GM19043 (cell line): Measurements from ENCODE around the gene IGF1R.

ENCODE experiments used
- ATAC-seq: cut with Tn5 transposase; IDR thresholded peaks from one replicate; pipeline ENCODE4 v1.9.1; 2021; ENCODE audit warnings: low read depth; ENCODE audit not compliant: unreplicated experiment

Gene IGF1R

DNA sequence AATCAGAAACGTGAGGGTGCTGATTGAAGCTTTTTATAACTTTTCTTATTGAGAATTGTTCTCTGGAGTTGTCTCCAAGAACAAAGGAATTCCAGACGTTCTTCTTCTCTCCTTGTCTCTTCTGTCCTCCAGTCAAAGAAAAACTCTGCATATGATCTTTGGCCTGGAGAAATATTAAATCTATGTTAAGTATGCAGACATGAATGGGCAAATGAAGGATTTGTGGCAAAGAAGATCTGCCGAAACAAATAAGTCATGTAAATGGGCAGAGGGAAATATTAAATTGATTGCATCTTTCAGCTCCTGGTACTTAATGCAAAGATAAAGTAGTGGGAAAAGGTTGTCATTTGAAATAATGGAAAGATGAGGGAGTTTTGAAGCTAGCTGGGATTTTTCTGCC lies 74.9 kb downstream of the IGF1R start:
- no peak for ATAC-seq

DNA sequence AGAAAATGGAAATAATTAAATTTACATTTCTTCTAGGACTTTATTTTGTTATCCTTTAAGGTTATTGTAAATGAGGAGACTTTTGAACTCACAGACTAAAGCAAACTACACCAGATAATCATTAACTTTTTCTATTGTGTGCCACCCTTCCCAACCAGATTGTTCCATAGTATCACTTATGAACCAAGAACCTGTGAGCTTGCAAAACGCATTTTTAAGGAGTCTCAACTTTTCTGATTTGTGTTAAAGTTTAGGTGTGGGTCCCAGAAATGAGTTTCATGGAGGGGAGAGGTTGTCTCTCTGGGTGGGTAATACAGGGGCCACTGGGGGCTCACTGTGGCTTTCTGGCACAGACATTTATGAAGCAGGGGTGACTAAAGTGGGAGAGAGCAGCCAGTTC lies 75.7 kb downstream of the IGF1R start:
- ATAC-seq, result no peak

- ATAC-seq, result no peak
Measured at GRCh38 chr15:98724494-98724893, 76.2 kb downstream of the IGF1R start.

GRCh38 chr15:98725874-98726273 lies 77.5 kb downstream of the IGF1R start:
- ATAC-seq, result no peak

GRCh38 chr15:98727115-98728040 lies 79.0 kb downstream of the IGF1R start:
- no peak for ATAC-seq

GRCh38 chr15:98728082-98728810 lies 79.9 kb downstream of the IGF1R start:
- no peak for ATAC-seq

DNA sequence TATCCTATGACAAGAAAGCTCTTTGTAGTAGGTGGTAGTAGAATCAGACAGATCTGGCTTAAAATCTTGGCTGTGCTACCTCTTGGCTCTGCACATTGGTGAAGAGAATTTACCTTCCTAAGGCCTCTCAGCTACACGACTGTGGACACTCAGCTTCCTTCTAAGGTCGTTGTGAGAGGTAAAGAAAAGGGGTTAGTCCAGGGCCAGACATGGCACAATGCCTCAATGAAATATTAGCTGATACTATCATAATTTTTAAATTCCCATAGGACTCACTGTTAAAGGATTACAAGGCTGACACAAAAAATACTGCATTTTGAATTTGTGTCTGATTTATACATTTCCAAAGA lies 80.4 kb downstream of the IGF1R start:
- ATAC-seq, result no peak

DNA sequence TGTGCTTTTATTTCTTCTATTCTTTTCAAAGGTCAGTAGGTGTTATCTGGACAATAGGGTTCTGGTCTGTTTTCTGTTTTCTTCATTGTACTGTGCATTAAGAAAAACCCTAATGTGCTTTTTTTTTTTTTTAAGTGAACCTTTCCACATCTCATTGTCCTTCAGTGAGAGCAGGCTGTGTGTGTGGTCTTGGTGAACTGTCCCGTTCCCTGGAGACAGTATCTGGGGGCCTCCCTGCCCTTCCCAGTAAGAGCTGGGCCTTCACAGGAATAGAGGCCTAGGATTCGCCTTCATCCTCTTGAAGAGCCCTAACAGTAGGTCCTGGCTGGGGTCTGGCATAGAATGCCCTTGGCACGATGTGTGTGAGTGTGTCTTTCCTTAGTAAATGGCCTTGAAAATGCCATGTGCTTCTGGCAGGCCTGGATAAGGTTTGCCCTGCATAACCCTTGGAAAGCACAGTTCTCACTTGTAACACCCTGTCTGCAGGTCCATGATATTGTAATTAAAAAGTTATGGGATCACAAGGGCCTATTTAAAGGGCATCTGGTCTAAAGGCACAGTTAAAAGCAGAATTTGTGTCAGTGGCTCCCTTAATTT lies 81.2 kb downstream of the IGF1R start:
- no peak for ATAC-seq

DNA sequence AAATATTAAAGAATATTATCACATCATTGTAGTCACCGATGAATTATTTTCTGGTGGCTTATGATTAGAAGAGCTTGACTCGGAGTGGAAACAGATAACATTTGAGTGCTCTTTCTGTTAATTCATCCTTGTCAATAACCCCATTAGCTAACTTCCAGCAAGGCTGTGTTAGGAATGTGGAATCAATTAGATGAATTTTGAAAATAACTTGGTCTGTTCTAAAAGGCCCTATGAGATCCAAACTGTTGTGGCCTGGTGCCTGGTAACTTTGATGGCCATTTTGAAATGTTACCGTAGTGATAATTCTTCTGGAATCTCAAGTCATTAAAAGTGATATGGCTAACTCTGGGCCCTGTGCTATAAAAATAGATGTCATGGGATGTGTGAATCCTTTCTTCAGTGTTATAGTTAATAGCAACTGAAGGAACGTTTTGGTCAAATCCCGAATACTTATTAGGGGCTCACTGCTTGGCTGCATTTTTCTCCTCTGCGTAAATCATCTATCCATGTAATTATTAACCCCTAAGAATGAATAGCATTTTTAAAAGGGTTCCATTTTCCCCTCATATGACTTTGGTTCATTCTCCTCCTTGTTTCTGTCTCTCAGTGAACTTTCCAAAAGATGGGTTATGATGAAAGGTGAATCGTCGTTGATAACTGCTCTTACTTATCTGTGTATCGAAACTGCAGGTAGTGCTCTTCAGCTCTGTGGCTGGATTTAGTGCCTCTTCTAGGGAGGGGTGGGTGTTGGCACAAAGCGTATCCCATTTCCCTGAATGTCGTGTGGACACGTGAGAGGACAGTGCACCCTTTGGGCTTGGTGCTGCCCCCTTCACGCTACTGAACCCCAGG lies 82.7 kb downstream of the IGF1R start:
- no peak for ATAC-seq

GRCh38 chr15:98731712-98732450 lies 83.5 kb downstream of the IGF1R start:
- no peak for ATAC-seq

GRCh38 chr15:98733098-98733497 lies 84.8 kb downstream of the IGF1R start:
- no peak for ATAC-seq

DNA sequence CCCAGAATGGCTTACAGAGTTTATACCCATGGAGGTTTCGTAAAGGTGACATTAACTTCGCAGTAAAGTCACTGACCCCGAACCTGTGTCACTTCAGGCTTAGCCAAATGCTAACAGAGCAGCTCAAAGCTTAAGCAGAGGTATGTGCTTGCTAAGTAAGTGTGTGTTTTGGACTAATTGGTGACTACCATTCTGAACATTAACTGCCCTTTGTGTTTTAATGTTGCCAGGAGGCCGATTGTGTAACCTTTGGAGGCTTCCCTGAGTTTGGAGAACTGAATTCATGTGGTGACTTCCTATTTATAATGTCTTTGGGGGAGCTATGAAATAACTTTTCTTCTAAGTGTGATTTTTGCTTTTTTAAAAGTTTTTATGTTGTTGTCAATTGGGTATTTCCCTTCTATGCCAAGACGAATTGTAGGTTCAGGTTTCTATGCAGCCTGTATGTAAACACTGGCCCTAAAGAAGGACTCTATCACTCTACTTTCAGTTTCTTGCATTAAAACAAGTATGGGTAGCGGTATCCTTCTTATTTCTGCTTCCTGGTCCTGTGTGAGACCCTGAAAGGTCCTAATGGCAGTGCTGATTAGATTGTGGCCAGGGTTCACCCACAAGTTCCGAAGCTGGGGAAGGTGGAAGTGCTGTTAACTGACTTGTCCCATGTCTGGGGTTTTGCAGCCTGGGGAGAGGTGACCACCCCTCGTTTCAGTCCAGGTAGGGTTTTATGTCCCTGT lies 86.3 kb downstream of the IGF1R start:
- no peak for ATAC-seq

- ATAC-seq, result no peak
Measured at GRCh38 chr15:98735304-98735703, 87.0 kb downstream of the IGF1R start.

GRCh38 chr15:98735895-98736617 lies 87.7 kb downstream of the IGF1R start:
- ATAC-seq, result no peak

DNA sequence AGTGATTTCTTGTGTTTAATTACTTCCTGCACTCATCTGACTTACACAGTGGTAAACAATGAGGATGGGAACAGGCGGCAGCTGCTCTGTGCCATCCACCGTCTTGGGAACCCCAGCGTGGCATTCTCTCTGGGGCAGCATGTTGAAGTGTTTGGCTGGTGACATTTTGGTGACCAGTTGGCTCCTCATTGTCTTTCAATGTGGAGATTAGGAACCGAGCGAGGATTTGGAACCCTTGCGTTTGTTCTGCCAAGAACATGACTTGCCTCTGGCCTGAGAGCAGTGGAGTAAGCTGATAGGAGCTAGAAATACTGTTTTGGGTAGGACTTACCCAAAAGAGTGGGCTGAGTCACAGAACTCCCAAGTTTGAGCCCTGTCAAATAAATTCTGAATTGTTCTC lies 88.8 kb downstream of the IGF1R start:
- ATAC-seq, result no peak

- ATAC-seq, result no peak
Measured at GRCh38 chr15:98737721-98738120, 89.4 kb downstream of the IGF1R start.

DNA sequence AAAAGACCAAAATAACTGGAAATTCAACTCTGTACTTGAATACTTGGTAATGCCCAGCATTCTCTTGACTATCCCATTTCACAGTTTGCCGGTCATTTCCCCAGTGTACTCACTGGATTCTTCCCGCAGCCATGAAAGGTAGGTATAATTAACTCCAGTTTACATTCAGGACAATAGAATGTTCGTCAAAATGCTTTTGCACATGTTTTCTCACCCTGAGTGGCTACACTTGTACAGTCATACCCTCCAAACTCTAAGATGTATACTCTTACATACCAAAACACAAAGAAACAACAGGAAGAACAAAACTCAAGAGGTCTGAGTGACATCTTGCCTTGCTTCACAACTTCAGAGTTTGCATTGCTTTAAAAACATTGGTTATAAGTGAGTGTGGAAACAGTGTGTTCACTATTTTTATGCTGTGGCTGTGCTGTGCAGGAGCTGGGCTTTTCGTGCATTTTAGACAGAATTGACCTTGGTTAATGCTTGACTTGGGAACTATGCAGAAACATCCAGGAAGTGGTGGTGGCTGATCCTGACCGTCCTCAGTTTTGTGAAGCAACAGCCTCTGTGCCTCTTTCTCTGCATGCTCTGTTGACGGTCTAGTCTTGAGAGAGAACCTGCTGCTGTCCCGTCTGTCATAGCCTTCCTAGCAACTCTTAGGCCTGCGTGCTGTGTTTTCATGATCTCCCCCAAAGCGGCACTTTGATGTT lies 90.5 kb downstream of the IGF1R start:
- ATAC-seq, result no peak

- ATAC-seq, result no peak
Measured at GRCh38 chr15:98740295-98740694, 92.0 kb downstream of the IGF1R start.
